Naive thymus-derived CD8-positive, alpha-beta T cell (primary cell): ENCODE data around the gene CLDN12. TPM values are rescaled to one million over a fixed set of nuclear protein-coding genes. Genes with fewer than 3 reads are reported as not detected.
A peak's percentile ranks its signal among the peaks of the same experiment; 100 is the strongest.

Source experiments
- ATAC-seq, 2 donors: fragments of 150-1000 bp; cut with Tn5 transposase in 1 of 2; sonication (Bioruptor Pico), chemical (Tn5 transposase) in 1 of 2; 1 replicate in 1 of 2; 2 replicates in 1 of 2; pipeline ENCODE4 v1.10.0; 2021; ENCODE audit warnings: mild to moderate bottlenecking in 2 of 2, moderate library complexity in 2 of 2
- POLR2A ChIA-PET: fragments of 350-600 bp; sonication (Branson Sonifier 250); formaldehyde crosslinking; loops from one replicate; lab custom pipeline; 2021; ENCODE audit warnings: antibody characterized with exemption; lab: Charles Lee
- DNase-seq, 10 donors: peaks; one replicate each; pipeline versions ENCODE4 v3.0.0 to v3.0.0-alpha.2; 2020 to 2022
- H3K27ac Mint-ChIP-seq, 10 donors: one replicate each; pipeline ENCODE4 v1.8.0; 2020 to 2022; ENCODE audit warnings: mild to moderate bottlenecking in 10 of 10, mixed read lengths in 10 of 10, moderate library complexity in 4 of 10, inconsistent platforms in 1 of 10
- H3K27me3 Mint-ChIP-seq, 5 donors: one replicate each; pipeline ENCODE4 v1.8.0; 2021 to 2022; ENCODE audit warnings: mixed read lengths in 5 of 5
- H3K36me3 Mint-ChIP-seq, 3 donors: one replicate each; pipeline ENCODE4 v1.8.0; 2020 to 2022; ENCODE audit warnings: mixed read lengths in 3 of 3, mild to moderate bottlenecking in 2 of 3, inconsistent platforms in 1 of 3
- H3K4me1 Mint-ChIP-seq, 4 donors: one replicate each; pipeline ENCODE4 v1.8.0; 2021 to 2022; ENCODE audit warnings: mixed read lengths in 4 of 4
- H3K4me3 Mint-ChIP-seq, 10 donors: one replicate each; pipeline ENCODE4 v1.8.0; 2020 to 2022; ENCODE audit warnings: mild to moderate bottlenecking in 10 of 10, mixed read lengths in 10 of 10, moderate library complexity in 6 of 10, inconsistent platforms in 1 of 10
- H3K9me3 Mint-ChIP-seq, 9 donors: one replicate each; pipeline ENCODE4 v1.8.0; 2020 to 2022; ENCODE audit warnings: mixed read lengths in 9 of 9, mild to moderate bottlenecking in 3 of 9, inconsistent platforms in 1 of 9, moderate library complexity in 1 of 9
- polyA plus RNA-seq, 3 donors: library from polyadenylated mRNA; unstranded; fragments of 300-500 nt; fragmentation: Illumina TruSeq; gene quantifications; one replicate each; pipeline ENCODE4 v1.2.3, GENCODE V29; 2021
- total RNA-seq, 8 experiments: library from RNA in 2 of 8; stranded (reverse) in 2 of 8; gene quantifications; one replicate each; pipeline ENCODE4 v1.2.3 and lab custom pipeline; 2021 to 2026

The CLDN12 gene
- total and polyA plus RNA-seq, 5 experiments from 2014 or later = 0.27 to 3.0 (median 1.7) TPM

GRCh38 chr7:90408142-90408541 lies 4.9 kb downstream of the CLDN12 start:
- POLR2A ChIA-PET = no interaction called here
- Mint-ChIP-seq H3K9me3 (no peaks in the 10 kb centered on the region), H3K27ac (no peak overlapping the region), H3K4me3 (no peak overlapping the region), H3K27me3 (no peaks in the 10 kb centered on the region), H3K4me1 (peaks cover 0 to 15% (median 10%) of the 10 kb centered on the region in 4 donors), H3K36me3 (peaks cover 0 to 3% (median 3%) of the 10 kb centered on the region in 3 donors)
- ATAC-seq = no peak
- no peak for DNase-seq

GRCh38 chr7:90409667-90410066 lies 6.4 kb downstream of the CLDN12 start:
- POLR2A ChIA-PET = no interaction called here
- no peak overlapping the region for H3K27ac Mint-ChIP-seq
- H3K36me3 Mint-ChIP-seq = peaks cover 0 to 3% (median 3%) of the 10 kb centered on the region in 3 donors
- no peaks in the 10 kb centered on the region for H3K9me3 Mint-ChIP-seq
- no peaks in the 10 kb centered on the region for H3K27me3 Mint-ChIP-seq
- DNase-seq (no peak), ATAC-seq (no peak)
- no peak overlapping the region for H3K4me3 Mint-ChIP-seq
- H3K4me1 Mint-ChIP-seq = peaks cover 0 to 4% (median 0%) of the 10 kb centered on the region in 4 donors

GRCh38 chr7:90411510-90411909 lies 8.2 kb downstream of the CLDN12 start:
- no peak overlapping the region for H3K4me3 Mint-ChIP-seq
- no peaks in the 10 kb centered on the region for H3K9me3 Mint-ChIP-seq
- H3K4me1 Mint-ChIP-seq = no peaks in the 10 kb centered on the region
- H3K36me3 Mint-ChIP-seq = peaks cover 0 to 3% (median 3%) of the 10 kb centered on the region in 3 donors
- ATAC-seq (no peak), DNase-seq (no peak)
- POLR2A ChIA-PET = no interaction called here
- no peaks in the 10 kb centered on the region for H3K27me3 Mint-ChIP-seq
- no peak overlapping the region for H3K27ac Mint-ChIP-seq

- Mint-ChIP-seq H3K27ac (no peak overlapping the region), H3K9me3 (no peaks in the 10 kb centered on the region), H3K4me3 (no peak overlapping the region), H3K36me3 (peaks cover 0 to 3% (median 3%) of the 10 kb centered on the region in 3 donors), H3K27me3 (no peaks in the 10 kb centered on the region), H3K4me1 (no peaks in the 10 kb centered on the region)
- ATAC-seq (no peak), DNase-seq (peak in 1 of 10 donors; percentile 1)
- POLR2A ChIA-PET = no interaction called here
These were observed 9.4 kb downstream of the CLDN12 start for GRCh38 chr7:90412458-90413184.

GRCh38 chr7:90413185-90413528 lies 9.9 kb downstream of the CLDN12 start:
- ATAC-seq (no peak), DNase-seq (no peak)
- H3K4me3 Mint-ChIP-seq = no peak overlapping the region
- H3K36me3 Mint-ChIP-seq = peaks cover 0 to 3% (median 1%) of the 10 kb centered on the region in 3 donors
- POLR2A ChIA-PET = no interaction called here
- no peaks in the 10 kb centered on the region for H3K4me1 Mint-ChIP-seq
- H3K27me3 Mint-ChIP-seq = no peaks in the 10 kb centered on the region
- no peaks in the 10 kb centered on the region for H3K9me3 Mint-ChIP-seq
- no peak overlapping the region for H3K27ac Mint-ChIP-seq

- no peaks in the 10 kb centered on the region for H3K36me3 Mint-ChIP-seq
These were observed 18.4 kb downstream of the CLDN12 start for GRCh38 chr7:90421651-90422050.

GRCh38 chr7:90424720-90425119 lies 21.5 kb downstream of the CLDN12 start:
- ATAC-seq (no peak), DNase-seq (no peak)
- Mint-ChIP-seq H3K36me3 (no peaks in the 10 kb centered on the region), H3K9me3 (no peaks in the 10 kb centered on the region), H3K27me3 (peaks cover 1 to 13% (median 5%) of the 10 kb centered on the region in 5 donors), H3K27ac (peak overlapping the region in 1 of 10 donors; percentile 6), H3K4me3 (no peak overlapping the region), H3K4me1 (no peaks in the 10 kb centered on the region)
- POLR2A ChIA-PET = no interaction called here

More at GRCh38 chr7:90421651-90422050, 18.4 kb downstream of the CLDN12 start:
- Mint-ChIP-seq H3K4me1 (no peaks in the 10 kb centered on the region), H3K4me3 (no peak overlapping the region), H3K27ac (no peak overlapping the region), H3K9me3 (no peaks in the 10 kb centered on the region), H3K27me3 (no peaks in the 10 kb centered on the region)
- no peak for ATAC-seq
- DNase-seq = no peak
- POLR2A ChIA-PET = no interaction called here

GRCh38 chr7:90425376-90425775 lies 22.1 kb downstream of the CLDN12 start:
- Mint-ChIP-seq H3K27ac (no peak overlapping the region), H3K27me3 (peaks cover 1 to 19% (median 10%) of the 10 kb centered on the region in 5 donors)

GRCh38 chr7:90430614-90431460 lies 27.6 kb downstream of the CLDN12 start:
- Mint-ChIP-seq H3K27ac (no peak overlapping the region), H3K4me1 (no peaks in the 10 kb centered on the region), H3K4me3 (no peak overlapping the region), H3K9me3 (peaks cover 0 to 18% (median 0%) of the 10 kb centered on the region in 9 donors), H3K27me3 (peaks cover 6 to 58% (median 28%) of the 10 kb centered on the region in 5 donors), H3K36me3 (peaks cover 0 to 6% (median 3%) of the 10 kb centered on the region in 3 donors)
- no peak for DNase-seq
- POLR2A ChIA-PET = no interaction called here
- no peak for ATAC-seq

More at GRCh38 chr7:90425376-90425775, 22.1 kb downstream of the CLDN12 start:
- H3K4me3 Mint-ChIP-seq = no peak overlapping the region
- H3K36me3 Mint-ChIP-seq = no peaks in the 10 kb centered on the region
- ATAC-seq (no peak), DNase-seq (no peak)
- POLR2A ChIA-PET = no interaction called here
- no peaks in the 10 kb centered on the region for H3K4me1 Mint-ChIP-seq
- H3K9me3 Mint-ChIP-seq = no peaks in the 10 kb centered on the region

GRCh38 chr7:90432752-90433151 lies 29.5 kb downstream of the CLDN12 start:
- H3K27me3 Mint-ChIP-seq = peaks cover 6 to 58% (median 33%) of the 10 kb centered on the region in 5 donors
- no peak for DNase-seq
- H3K4me3 Mint-ChIP-seq = no peak overlapping the region
- H3K9me3 Mint-ChIP-seq = peaks cover 0 to 18% (median 0%) of the 10 kb centered on the region in 9 donors
- peaks cover 0 to 6% (median 3%) of the 10 kb centered on the region in 3 donors for H3K36me3 Mint-ChIP-seq
- H3K4me1 Mint-ChIP-seq = no peaks in the 10 kb centered on the region
- POLR2A ChIA-PET = no interaction called here
- no peak for ATAC-seq
- no peak overlapping the region for H3K27ac Mint-ChIP-seq

- POLR2A ChIA-PET = no interaction called here
- no peak for ATAC-seq
- H3K4me1 Mint-ChIP-seq = no peaks in the 10 kb centered on the region
- peaks cover 6 to 58% (median 33%) of the 10 kb centered on the region in 5 donors for H3K27me3 Mint-ChIP-seq
- H3K36me3 Mint-ChIP-seq = peaks cover 0 to 6% (median 3%) of the 10 kb centered on the region in 3 donors
- peaks cover 0 to 18% (median 0%) of the 10 kb centered on the region in 9 donors for H3K9me3 Mint-ChIP-seq
- H3K27ac Mint-ChIP-seq = no peak overlapping the region
- DNase-seq = no peak
- no peak overlapping the region for H3K4me3 Mint-ChIP-seq
These were observed 30.0 kb downstream of the CLDN12 start for GRCh38 chr7:90433221-90433620.

GRCh38 chr7:90445633-90446032 lies 42.4 kb downstream of the CLDN12 start:
- POLR2A ChIA-PET = no interaction called here
- no peak overlapping the region for H3K27ac Mint-ChIP-seq
- ATAC-seq = no peak
- H3K9me3 Mint-ChIP-seq = no peaks in the 10 kb centered on the region
- no peaks in the 10 kb centered on the region for H3K36me3 Mint-ChIP-seq
- peaks cover 0 to 18% (median 6%) of the 10 kb centered on the region in 5 donors for H3K27me3 Mint-ChIP-seq
- H3K4me1 Mint-ChIP-seq = no peaks in the 10 kb centered on the region
- DNase-seq = no peak
- H3K4me3 Mint-ChIP-seq = no peak overlapping the region
